Stimulated activated CD8-positive, alpha-beta memory T cell treated with anti-CD3 and anti-CD28 coated beads, Interleukin-12 subunit alpha, Interleukin-12 subunit beta, amount 100 ng/mL, for 4 hours (primary cell): ENCODE results near the gene PLA2G15.
A peak's percentile ranks its signal among the peaks of the same experiment; 100 is the strongest.

Experiments used
- DNase-seq: peaks from one replicate; pipeline ENCODE4 v3.0.0-alpha.2; 2020; ENCODE audit warnings: low read depth

PLA2G15 gene

GRCh38 chr16:68244903-68245853, at the start of gene PLA2G15:
PLA2G15 (plus strand) TSS chr16:68245373; CDS start chr16:68245427, 54 bp downstream.
- DNase-seq, result peak; percentile 96

GRCh38 chr16:68197250-68197649, 47.9 kb upstream of the PLA2G15 start:
- no peak for DNase-seq

GRCh38 chr16:68200088-68200783, 44.9 kb upstream of the PLA2G15 start:
- DNase-seq, result no peak

- no peak for DNase-seq
These were observed 43.1 kb upstream of the PLA2G15 start for GRCh38 chr16:68202091-68202519.

GRCh38 chr16:68206245-68206644, 38.9 kb upstream of the PLA2G15 start:
- DNase-seq, result no peak

GRCh38 chr16:68214726-68215125, 30.4 kb upstream of the PLA2G15 start:
- no peak for DNase-seq

GRCh38 chr16:68215302-68215701, 29.9 kb upstream of the PLA2G15 start:
- no peak for DNase-seq

- no peak for DNase-seq
These were observed 28.9 kb upstream of the PLA2G15 start for GRCh38 chr16:68216240-68216639.

GRCh38 chr16:68217506-68217905, 27.7 kb upstream of the PLA2G15 start:
- DNase-seq, result no peak

- no peak for DNase-seq
These were observed 25.3 kb upstream of the PLA2G15 start for GRCh38 chr16:68219725-68220351.

GRCh38 chr16:68223072-68223471, 22.1 kb upstream of the PLA2G15 start:
- no peak for DNase-seq

GRCh38 chr16:68226116-68226515, 19.1 kb upstream of the PLA2G15 start:
- DNase-seq, result no peak

- DNase-seq, result no peak
These were observed 17.9 kb upstream of the PLA2G15 start for GRCh38 chr16:68227183-68227793.

GRCh38 chr16:68227850-68228553, 17.2 kb upstream of the PLA2G15 start:
- DNase-seq, result no peak

GRCh38 chr16:68228652-68229051, 16.5 kb upstream of the PLA2G15 start:
- no peak for DNase-seq

GRCh38 chr16:68229431-68230175, 15.6 kb upstream of the PLA2G15 start:
- DNase-seq, result no peak

GRCh38 chr16:68230176-68230571, 15.0 kb upstream of the PLA2G15 start:
- DNase-seq, result no peak

GRCh38 chr16:68230956-68231355, 14.2 kb upstream of the PLA2G15 start:
- no peak for DNase-seq

GRCh38 chr16:68231384-68232136, 13.6 kb upstream of the PLA2G15 start:
- no peak for DNase-seq

- DNase-seq, result no peak
These were observed 12.8 kb upstream of the PLA2G15 start for GRCh38 chr16:68232335-68232734.
